Lower lobe of right lung (tissue), 2 donors: ENCODE results near the gene SMPDL3B. TPM values are rescaled to one million over a fixed set of nuclear protein-coding genes. Genes with fewer than 3 reads are reported as not detected.

Experiments used
- ATAC-seq, 2 donors: fragments of 200-7000 bp; cut with Tn5 transposase; one replicate each; pipeline ENCODE4 v1.9.1; 2020 to 2022; ENCODE audit warnings: mild to moderate bottlenecking in 2 of 2, moderate library complexity in 2 of 2
- DNase-seq: peaks from one replicate; pipeline ENCODE4 v3.0.0-alpha.2; 2020
- H3K27ac ChIP-seq: fragments of 200-600 bp; one replicate; pipeline ENCODE4 v1.8.0; 2022
- H3K27me3 ChIP-seq: fragments of 200-600 bp; one replicate; pipeline ENCODE4 v1.8.0; 2022; ENCODE audit warnings: low read depth
- H3K36me3 ChIP-seq: fragments of 200-600 bp; one replicate; pipeline ENCODE4 v1.8.0; 2022; ENCODE audit warnings: mild to moderate bottlenecking
- H3K4me1 ChIP-seq: fragments of 200-600 bp; one replicate; pipeline ENCODE4 v1.8.0; 2022
- H3K4me3 ChIP-seq: fragments of 200-600 bp; one replicate; pipeline ENCODE4 v1.8.0; 2022; ENCODE audit warnings: mild to moderate bottlenecking
- H3K9me3 ChIP-seq: fragments of 200-600 bp; one replicate; pipeline ENCODE4 v1.8.0; 2022
- CTCF ChIP-seq: fragments of 200-600 bp; IDR thresholded peaks from one replicate; pipeline ENCODE4 v1.8.0; 2022; ENCODE audit warnings: antibody characterized with exemption, mild to moderate bottlenecking
- intact Hi-C: fragments of 100-400 bp; cut with DNase I; formaldehyde crosslinking; loops from one replicate; pipeline ENCODE4 v1.11.0; 2022
- total RNA-seq: library from RNA; stranded (reverse); fragmentation: NEBNext Ultra II Directional; extraction: Animal tissue kit (Norgen Biotek cat#: 25700); gene quantifications from one replicate; pipeline ENCODE4 v1.2.1, GENCODE V29; 2021
- donor health status: DM: no; HTN: yes; CAD: no; lungs with severe emphysema.

SMPDL3B gene
- total RNA-seq, 1 donor from 2014 or later: 15.4 TPM

- H3K4me1 ChIP-seq: peaks cover 5% of the 10 kb centered on the region
- TF ChIP-seq CTCF: no peak
- intact Hi-C loops: no loop called here
- no peak overlapping the region for H3K4me3 ChIP-seq
- no peaks in the 10 kb centered on the region for H3K9me3 ChIP-seq
- H3K36me3 ChIP-seq: peaks cover 67% of the 10 kb centered on the region
- no peak for ATAC-seq
- H3K27me3 ChIP-seq: no peaks in the 10 kb centered on the region
- H3K27ac ChIP-seq: no peak overlapping the region
- DNase-seq: no peak
These were observed 32.5 kb downstream of the SMPDL3B start for GRCh38 chr1:27967106-27967883.

- no peak for DNase-seq
- Histone ChIP-seq H3K27me3 (no peaks in the 10 kb centered on the region), H3K36me3 (peaks cover 74% of the 10 kb centered on the region), H3K9me3 (no peaks in the 10 kb centered on the region), H3K4me3 (no peak overlapping the region), H3K27ac (no peak overlapping the region), H3K4me1 (peaks cover 5% of the 10 kb centered on the region)
- TF ChIP-seq CTCF: no peak
- intact Hi-C loops: no loop called here
- ATAC-seq: no peak
These were observed 33.2 kb downstream of the SMPDL3B start for GRCh38 chr1:27967884-27968466.

DNA sequence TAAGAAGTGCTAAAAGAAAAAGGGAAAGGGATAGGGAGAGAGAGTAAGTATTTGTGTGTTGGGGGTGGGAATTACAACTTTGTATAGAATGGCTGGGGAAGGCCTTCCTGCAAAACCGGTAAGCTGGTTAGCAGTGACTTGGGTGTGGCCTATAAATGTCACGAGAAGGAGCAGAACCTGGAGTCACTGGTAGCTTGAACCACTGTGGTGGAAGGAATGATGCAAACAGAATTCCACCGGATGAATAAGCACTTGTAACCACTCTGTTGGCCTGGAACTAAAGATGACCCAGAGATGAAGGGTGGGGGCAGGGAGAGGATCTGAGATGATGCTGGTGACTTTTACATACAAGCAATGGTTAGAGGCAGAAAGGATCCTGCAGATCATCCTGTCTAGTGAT, 33.9 kb downstream of the SMPDL3B start:
- Histone ChIP-seq H3K4me1 (peaks cover 5% of the 10 kb centered on the region), H3K4me3 (no peak overlapping the region), H3K9me3 (no peaks in the 10 kb centered on the region), H3K27me3 (no peaks in the 10 kb centered on the region), H3K36me3 (peaks cover 74% of the 10 kb centered on the region), H3K27ac (no peak overlapping the region)
- no peak for TF ChIP-seq CTCF
- DNase-seq (no peak), ATAC-seq (no peak)
- intact Hi-C loops: no loop called here

GRCh38 chr1:27970401-27970800, 35.6 kb downstream of the SMPDL3B start:
- DNase-seq (no peak), ATAC-seq (no peak)
- no peak for TF ChIP-seq CTCF
- no peaks in the 10 kb centered on the region for H3K9me3 ChIP-seq
- no peaks in the 10 kb centered on the region for H3K27me3 ChIP-seq
- H3K4me3 ChIP-seq: no peak overlapping the region
- peaks cover 71% of the 10 kb centered on the region for H3K36me3 ChIP-seq
- intact Hi-C loops: no loop called here
- no peak overlapping the region for H3K27ac ChIP-seq
- peaks cover 5% of the 10 kb centered on the region for H3K4me1 ChIP-seq

DNA sequence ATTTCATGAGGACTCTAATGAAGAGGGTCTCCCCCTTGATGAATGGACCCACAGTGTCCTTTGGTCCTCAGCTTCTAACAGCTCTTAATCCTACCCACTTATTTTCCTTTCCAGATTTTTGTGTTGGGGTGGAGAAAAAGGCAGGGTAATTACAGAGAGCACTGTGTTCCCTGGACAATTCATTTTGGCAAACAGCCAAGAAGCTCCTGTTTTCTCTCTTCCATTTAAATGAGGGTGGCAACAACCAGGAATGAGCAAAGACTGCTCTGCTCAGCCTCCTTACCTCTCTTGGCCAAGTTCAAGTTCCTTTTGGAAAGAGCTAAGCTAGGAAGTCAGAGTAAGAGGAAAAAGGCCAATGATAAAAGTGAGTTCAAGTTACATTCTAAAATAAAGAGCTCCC, 36.9 kb downstream of the SMPDL3B start:
- DNase-seq (no peak), ATAC-seq (no peak)
- Histone ChIP-seq H3K27me3 (no peaks in the 10 kb centered on the region), H3K27ac (no peak overlapping the region), H3K4me1 (peaks cover 5% of the 10 kb centered on the region), H3K4me3 (no peak overlapping the region), H3K9me3 (no peaks in the 10 kb centered on the region), H3K36me3 (peaks cover 68% of the 10 kb centered on the region)
- TF ChIP-seq CTCF: no peak
- intact Hi-C loops: no loop called here
